Fibroblast of lung (primary cell): ENCODE results near the gene DRGX. TPM values are rescaled to one million over a fixed set of nuclear protein-coding genes. Genes with fewer than 3 reads are reported as not detected.
A peak's percentile ranks its signal among the peaks of the same experiment; 100 is the strongest.

Experiments
- DNase-seq, 2 donors: peaks; one replicate each; pipeline versions ENCODE4 v3.0.0 to v3.0.0-alpha.2; 2010; ENCODE audit warnings: low read depth in 2 of 2
- H2AFZ ChIP-seq: 2 replicates; pipeline ENCODE4 v1.5.1; 2012; ENCODE audit warnings: low read length, control low read depth, inconsistent platforms
- H3K27ac ChIP-seq: 2 replicates; pipeline ENCODE4 v1.5.1; 2011; ENCODE audit warnings: low read length, control low read depth; ENCODE audit not compliant: insufficient read depth
- H3K27me3 ChIP-seq: 2 replicates; pipeline ENCODE4 v1.5.1; 2011; ENCODE audit warnings: mild to moderate bottlenecking, low read length; ENCODE audit not compliant: control insufficient read depth, insufficient read depth
- H3K36me3 ChIP-seq: 2 replicates; pipeline ENCODE4 v1.5.1; 2011; ENCODE audit warnings: low read length; ENCODE audit not compliant: control insufficient read depth, insufficient read depth
- H3K4me1 ChIP-seq: 2 replicates; pipeline ENCODE4 v1.5.1; 2011; ENCODE audit warnings: low read length; ENCODE audit not compliant: control insufficient read depth, insufficient read depth; ENCODE audit errors: extremely low read depth
- H3K4me2 ChIP-seq: 2 replicates; pipeline ENCODE4 v1.5.1; 2011; ENCODE audit warnings: low read length, control low read depth; ENCODE audit not compliant: insufficient read depth; ENCODE audit errors: extremely low read depth
- H3K4me3 ChIP-seq, 4 experiments: fragments of 200-600 bp in 1 of 4; sonication (generic) in 1 of 4; replicated peaks in 1 of 4; 2 replicates each; pipeline ENCODE4 v1.5.1; 2011 to 2016; ENCODE audit warnings: low read length in 4 of 4, low read depth in 3 of 4, mild to moderate bottlenecking in 3 of 4, control low read depth in 2 of 4, inconsistent platforms in 1 of 4, mixed read lengths in 1 of 4; ENCODE audit not compliant: insufficient read depth in 1 of 4; ENCODE audit errors: control extremely low read depth in 1 of 4
- H3K79me2 ChIP-seq: 2 replicates; pipeline ENCODE4 v1.5.1; 2012; ENCODE audit warnings: mild to moderate bottlenecking, low read length, inconsistent platforms; ENCODE audit not compliant: control insufficient read depth, insufficient read depth
- H3K9ac ChIP-seq: 2 replicates; pipeline ENCODE4 v1.5.1; 2011; ENCODE audit warnings: mild to moderate bottlenecking, low read length, control low read depth; ENCODE audit not compliant: insufficient read depth
- H3K9me3 ChIP-seq: 2 replicates; pipeline ENCODE4 v1.5.1; 2012; ENCODE audit warnings: low read depth, low read length; ENCODE audit not compliant: control insufficient read depth, insufficient read depth
- H4K20me1 ChIP-seq: 2 replicates; pipeline ENCODE4 v1.5.1; 2011; ENCODE audit warnings: low read length; ENCODE audit not compliant: control insufficient read depth, insufficient read depth; ENCODE audit errors: extremely low read depth
- CTCF ChIP-seq, 2 donors: IDR thresholded peaks in 1 of 2; conservative IDR thresholded peaks in 1 of 2; 1 replicate in 1 of 2; 2 replicates in 1 of 2; pipeline ENCODE4 v1.5.1; 2011 to 2012; ENCODE audit warnings: low read length in 2 of 2, control low read depth in 1 of 2, inconsistent platforms in 1 of 2, low read depth in 1 of 2, mild to moderate bottlenecking in 1 of 2
- EZH2 ChIP-seq: IDR thresholded peaks from 2 replicates; pipeline ENCODE4 v1.5.1; 2012; ENCODE audit warnings: low read length, control low read depth, mild to moderate bottlenecking; ENCODE audit errors: missing control alignments
- polyA plus RNA-seq, 2 donors: library from polyadenylated mRNA; depleted of rRNA in 1 of 2; stranded (reverse) in 1 of 2; unstranded in 1 of 2; fragments of >200 nt; gene quantifications; 2 replicates each; pipeline ENCODE4 v1.2.1, GENCODE V29; 2011 to 2012; ENCODE audit warnings: missing spikeins in 1 of 2
- total RNA-seq: library from RNA; depleted of rRNA; stranded (reverse); fragments of >200 nt; gene quantifications from 2 replicates; pipeline ENCODE4 v1.2.1, GENCODE V29; 2014

The DRGX gene
- total and polyA plus RNA-seq, 2 donors (not counting 1 experiment from before 2014, with no cell fraction given) = 0.11 TPM; not detected in 1

DNA sequence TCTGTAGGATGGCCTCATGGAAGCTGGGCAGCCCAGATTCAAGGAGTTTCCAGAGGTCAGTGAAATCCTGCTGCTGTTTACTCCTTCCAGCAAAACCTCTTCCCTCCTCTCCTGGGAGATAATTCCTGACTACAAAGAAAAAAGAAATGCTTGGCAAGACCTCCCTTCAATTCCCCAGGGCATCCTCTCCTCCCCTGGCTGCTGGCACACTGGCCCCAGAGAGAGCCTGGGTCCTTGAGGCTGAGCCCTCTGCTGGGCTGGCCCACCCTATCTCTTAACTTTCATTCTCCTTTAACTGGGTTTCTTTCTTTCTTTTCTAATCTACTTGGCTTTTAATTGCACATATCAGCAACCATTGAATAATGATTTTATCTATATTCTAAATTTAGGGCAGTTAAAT is 7.7 kb downstream of the DRGX start:
- H2AFZ ChIP-seq = no peak overlapping the region
- H3K4me3 ChIP-seq = no peak overlapping the region
- H3K27ac ChIP-seq = no peak overlapping the region
- TF ChIP-seq CTCF (conservative IDR thresholded peaks at IDR 0.05 in 1 of 2, IDR thresholded peaks at IDR 0.05 in 1 of 2; ENCODE audit: low read depth in 1 of 2, low read length in 2 of 2) (no peak), EZH2 (no peak)
- no peak overlapping the region for H3K4me2 ChIP-seq
- no peak for DNase-seq
- no peaks in the 10 kb centered on the region for H3K9me3 ChIP-seq
- no peaks in the 10 kb centered on the region for H3K79me2 ChIP-seq
- H3K9ac ChIP-seq = no peak overlapping the region
- peaks cover 10% of the 10 kb centered on the region for H3K27me3 ChIP-seq
- no peaks in the 10 kb centered on the region for H4K20me1 ChIP-seq
- H3K36me3 ChIP-seq = no peaks in the 10 kb centered on the region
- H3K4me1 ChIP-seq = no peaks in the 10 kb centered on the region

- Histone ChIP-seq H4K20me1 (no peaks in the 10 kb centered on the region), H2AFZ (no peak overlapping the region), H3K27me3 (peaks cover 13% of the 10 kb centered on the region), H3K36me3 (no peaks in the 10 kb centered on the region), H3K9ac (no peak overlapping the region), H3K4me2 (no peak overlapping the region), H3K4me1 (no peaks in the 10 kb centered on the region), H3K79me2 (no peaks in the 10 kb centered on the region), H3K27ac (no peak overlapping the region), H3K4me3 (no peak overlapping the region), H3K9me3 (no peaks in the 10 kb centered on the region)
- TF ChIP-seq CTCF (conservative IDR thresholded peaks at IDR 0.05 in 1 of 2, IDR thresholded peaks at IDR 0.05 in 1 of 2; ENCODE audit: low read depth in 1 of 2, low read length in 2 of 2) (no peak), EZH2 (no peak)
- DNase-seq = peak; percentile 66 to 81
Observed at GRCh38 chr10:49387071-49387470, 8.8 kb downstream of the DRGX start.

GRCh38 chr10:49385939-49386922 is 9.7 kb downstream of the DRGX start:
- Histone ChIP-seq H3K4me2 (no peak overlapping the region), H3K9me3 (no peaks in the 10 kb centered on the region), H4K20me1 (no peaks in the 10 kb centered on the region), H3K36me3 (no peaks in the 10 kb centered on the region), H3K79me2 (no peaks in the 10 kb centered on the region), H3K27ac (no peak overlapping the region), H3K4me3 (no peak overlapping the region), H3K27me3 (peaks cover 13% of the 10 kb centered on the region), H3K9ac (no peak overlapping the region), H3K4me1 (no peaks in the 10 kb centered on the region), H2AFZ (no peak overlapping the region)
- TF ChIP-seq CTCF (conservative IDR thresholded peaks at IDR 0.05 in 1 of 2, IDR thresholded peaks at IDR 0.05 in 1 of 2; ENCODE audit: low read depth in 1 of 2, low read length in 2 of 2) (no peak), EZH2 (no peak)
- no peak for DNase-seq
